DOHH2 (cell line): Measurements from ENCODE around the gene SLC48A1.

Experiments
- EZH2phosphoT487 ChIP-seq: fragments of 200-600 bp; sonication (generic); IDR thresholded peaks from 2 replicates; pipeline ENCODE4 v1.6.1; 2017; ENCODE audit warnings: borderline replicate concordance, mild to moderate bottlenecking, antibody characterized with exemption, low read length, moderate library complexity, mixed read lengths
- TF ChIP-seq, protein P1 (sequence below): fragments of 200-600 bp; sonication (generic); IDR thresholded peaks from one replicate; pipeline ENCODE4 v1.5.1; 2014; ENCODE audit warnings: antibody characterized with exemption, mild to moderate bottlenecking, low read depth, low read length; ENCODE audit not compliant: poor library complexity, severe bottlenecking

DNA sequence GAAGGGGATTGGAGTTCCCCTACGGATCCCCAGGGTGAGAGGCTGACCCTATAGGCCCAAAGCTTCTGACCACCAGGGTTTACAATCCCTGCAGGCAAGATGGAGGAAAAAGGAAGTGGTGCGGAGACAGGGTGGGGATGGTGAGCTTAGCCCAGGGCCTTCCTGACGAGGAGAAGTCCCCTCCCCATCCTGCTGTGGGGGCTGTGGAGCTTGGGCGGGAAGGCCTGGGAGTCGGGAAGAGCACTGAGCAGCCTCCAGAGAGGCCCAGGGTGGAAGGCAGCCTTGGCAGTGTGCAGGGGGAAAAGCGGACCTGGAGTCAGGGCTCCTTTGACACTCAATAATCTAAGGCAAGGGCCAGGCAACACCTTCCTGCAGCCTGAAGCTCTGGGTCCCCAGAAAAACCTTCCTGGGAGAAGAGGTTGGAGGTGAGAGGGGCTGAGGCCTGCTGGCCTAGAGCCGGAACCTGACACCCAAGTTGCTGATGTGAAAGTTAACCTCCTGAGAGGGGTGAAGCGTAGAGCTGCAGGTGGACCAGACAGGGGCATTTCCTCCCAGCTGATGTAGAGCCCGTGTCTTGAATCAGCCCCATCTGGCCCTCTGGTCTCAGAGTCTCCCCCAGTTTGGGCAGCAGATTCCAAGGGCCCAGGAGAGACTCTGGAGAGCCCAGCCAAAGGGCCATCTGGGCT is 40.6 kb downstream of the SLC48A1 start:
- TF ChIP-seq, protein P1, sequence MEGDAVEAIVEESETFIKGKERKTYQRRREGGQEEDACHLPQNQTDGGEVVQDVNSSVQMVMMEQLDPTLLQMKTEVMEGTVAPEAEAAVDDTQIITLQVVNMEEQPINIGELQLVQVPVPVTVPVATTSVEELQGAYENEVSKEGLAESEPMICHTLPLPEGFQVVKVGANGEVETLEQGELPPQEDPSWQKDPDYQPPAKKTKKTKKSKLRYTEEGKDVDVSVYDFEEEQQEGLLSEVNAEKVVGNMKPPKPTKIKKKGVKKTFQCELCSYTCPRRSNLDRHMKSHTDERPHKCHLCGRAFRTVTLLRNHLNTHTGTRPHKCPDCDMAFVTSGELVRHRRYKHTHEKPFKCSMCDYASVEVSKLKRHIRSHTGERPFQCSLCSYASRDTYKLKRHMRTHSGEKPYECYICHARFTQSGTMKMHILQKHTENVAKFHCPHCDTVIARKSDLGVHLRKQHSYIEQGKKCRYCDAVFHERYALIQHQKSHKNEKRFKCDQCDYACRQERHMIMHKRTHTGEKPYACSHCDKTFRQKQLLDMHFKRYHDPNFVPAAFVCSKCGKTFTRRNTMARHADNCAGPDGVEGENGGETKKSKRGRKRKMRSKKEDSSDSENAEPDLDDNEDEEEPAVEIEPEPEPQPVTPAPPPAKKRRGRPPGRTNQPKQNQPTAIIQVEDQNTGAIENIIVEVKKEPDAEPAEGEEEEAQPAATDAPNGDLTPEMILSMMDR: no peak
- TF ChIP-seq EZH2phosphoT487: no peak
